Kidney (tissue), 14 donors: ENCODE data around the gene LRIT1. TPM values are rescaled to one million over a fixed set of nuclear protein-coding genes. Genes with fewer than 3 reads are reported as not detected.

Source experiments
- DNase-seq, 5 donors: peaks; one replicate each; pipeline ENCODE4 v3.0.0-alpha.2; 2013 to 2020
- FAIRE-seq: peaks from 2 replicates; lab custom pipeline; 2012; peaks lifted over from hg19 to GRCh38; lab: Jason Lieb, UNC
- H3K27ac ChIP-seq, 2 donors: one replicate each; pipeline ENCODE4 v1.7.0; 2013; ENCODE audit warnings: low read depth in 2 of 2, low read length in 2 of 2, inconsistent platforms in 1 of 2
- H3K27me3 ChIP-seq: one replicate; pipeline ENCODE4 v1.7.1; 2013; ENCODE audit warnings: low read length, inconsistent platforms; ENCODE audit not compliant: control insufficient read depth, insufficient read depth
- H3K36me3 ChIP-seq, 3 donors: one replicate each; pipeline versions ENCODE4 v1.7.0 to v1.7.1; 2013; ENCODE audit warnings: low read length in 3 of 3, control low read depth in 1 of 3, inconsistent platforms in 1 of 3; ENCODE audit not compliant: insufficient read depth in 3 of 3, control insufficient read depth in 2 of 3
- H3K4me1 ChIP-seq, 3 donors: one replicate each; pipeline versions ENCODE4 v1.7.0 to v1.7.1; 2013; ENCODE audit warnings: low read length in 3 of 3, inconsistent platforms in 1 of 3, low read depth in 1 of 3; ENCODE audit not compliant: control insufficient read depth in 2 of 3, insufficient read depth in 2 of 3
- H3K4me3 ChIP-seq, 3 donors: one replicate each; pipeline versions ENCODE4 v1.7.0 to v1.8.1; 2013; ENCODE audit warnings: low read length in 3 of 3, control low read depth in 1 of 3, inconsistent platforms in 1 of 3
- H3K9ac ChIP-seq, 3 donors: one replicate each; pipeline versions ENCODE4 v1.7.0 to v1.7.1; 2013; ENCODE audit warnings: low read length in 3 of 3, control low read depth in 1 of 3, inconsistent platforms in 1 of 3
- H3K9me3 ChIP-seq, 3 donors: one replicate each; pipeline versions ENCODE4 v1.7.0 to v1.7.1; 2013; ENCODE audit warnings: low read length in 3 of 3, control low read depth in 1 of 3, inconsistent platforms in 1 of 3; ENCODE audit not compliant: control insufficient read depth in 2 of 3, insufficient read depth in 1 of 3
- CTCF ChIP-seq: IDR thresholded peaks from 3 replicates; pipeline ENCODE4 v1.5.1; 2012; ENCODE audit warnings: mild to moderate bottlenecking, moderate library complexity, borderline replicate concordance; ENCODE audit not compliant: insufficient read depth; ENCODE audit errors: extremely low read depth
- intact Hi-C: fragments of 100-400 bp; cut with DNase I; formaldehyde crosslinking; loops from one replicate; pipeline ENCODE4 v1.11.1; 2022
- polyA plus RNA-seq: library from polyadenylated mRNA; stranded (reverse); fragments of 350-450 nt; fragmentation: Illumina TruSeq; extraction: RNeasy Lipid Tissue Mini Kit (QIAGEN cat#74804); gene quantifications from one replicate; pipeline ENCODE4 v1.2.3, GENCODE V29; 2014; ENCODE audit warnings: low read depth, low replicate concordance; ENCODE audit not compliant: insufficient read depth
- total RNA-seq: library from RNA; stranded (reverse); fragmentation: NEBNext Ultra II Directional; extraction: Animal tissue kit (Norgen Biotek cat#: 25700); gene quantifications from one replicate; pipeline ENCODE4 v1.2.1, GENCODE V29; 2021
- donor health status: control.
- donor health status: control.
- donor health status: control.
- donor health status: control.
- donor health status: control.
- donor health status: DM: yes; HTN: yes; CAD: no.
- donor health status: Normal renal cell carcinoma (clear cell type).

Gene LRIT1
- total and polyA plus RNA-seq, 2 donors from 2014 or later = not detected

GRCh38 chr10:84248794-84249193 lies 7.4 kb upstream of the LRIT1 start:
- H3K27me3 ChIP-seq = no peaks in the 10 kb centered on the region
- intact Hi-C loops = no loop called here
- H3K4me1 ChIP-seq = no peaks in the 10 kb centered on the region
- no peaks in the 10 kb centered on the region for H3K36me3 ChIP-seq
- no peak overlapping the region for H3K27ac ChIP-seq
- H3K9me3 ChIP-seq = no peaks in the 10 kb centered on the region
- no peak overlapping the region for H3K4me3 ChIP-seq
- no peak overlapping the region for H3K9ac ChIP-seq
- DNase-seq (no peak), FAIRE-seq (no peak)
- TF ChIP-seq CTCF = no peak

- FAIRE-seq = no peak
Observed at GRCh38 chr10:84247496-84247895, 6.2 kb upstream of the LRIT1 start.

GRCh38 chr10:84244651-84245270 lies 3.4 kb upstream of the LRIT1 start, which contains the start of gene RGR:
RGR (plus strand) TSS chr10:84245053; CDS start chr10:84245091, 38 bp downstream.
- FAIRE-seq (no peak), DNase-seq (no peak)
- no peaks in the 10 kb centered on the region for H3K36me3 ChIP-seq
- H3K9me3 ChIP-seq = no peaks in the 10 kb centered on the region
- H3K9ac ChIP-seq = no peak within 1 kb of the TSS
- TF ChIP-seq CTCF = no peak
- H3K27me3 ChIP-seq = no peaks in the 10 kb centered on the region
- no peaks in the 10 kb centered on the region for H3K4me1 ChIP-seq
- intact Hi-C loops = no loop called here
- no peak within 1 kb of the TSS for H3K27ac ChIP-seq
- H3K4me3 ChIP-seq = no peak within 1 kb of the TSS

More at GRCh38 chr10:84247496-84247895, 6.2 kb upstream of the LRIT1 start:
- Histone ChIP-seq H3K9ac (no peak overlapping the region), H3K27me3 (no peaks in the 10 kb centered on the region), H3K4me3 (no peak overlapping the region), H3K4me1 (no peaks in the 10 kb centered on the region), H3K27ac (no peak overlapping the region), H3K36me3 (no peaks in the 10 kb centered on the region), H3K9me3 (no peaks in the 10 kb centered on the region)
- TF ChIP-seq CTCF = no peak
- intact Hi-C loops = no loop called here
- no peak for DNase-seq

GRCh38 chr10:84243759-84244158 lies 2.4 kb upstream of the LRIT1 start:
- Histone ChIP-seq H3K9ac (no peak overlapping the region), H3K4me1 (no peaks in the 10 kb centered on the region), H3K36me3 (no peaks in the 10 kb centered on the region), H3K9me3 (no peaks in the 10 kb centered on the region), H3K27me3 (no peaks in the 10 kb centered on the region), H3K4me3 (no peak overlapping the region), H3K27ac (no peak overlapping the region)
- intact Hi-C loops = no loop called here
- DNase-seq (no peak), FAIRE-seq (no peak)
- no peak for TF ChIP-seq CTCF
